CD14-positive monocyte (primary cell): ENCODE measurements around the gene DRAM2. TPM values are rescaled to one million over a fixed set of nuclear protein-coding genes. Genes with fewer than 3 reads are reported as not detected.
"Not testable (repeated sequence)": the region's sequence is repeated elsewhere in the genome, so short reads cannot be mapped to it uniquely, and the experiment has no call there.

Experiments
- DNase-seq, 3 donors: peaks; one replicate each; pipeline ENCODE4 v3.0.0-alpha.2; 2011 to 2022
- H2AFZ ChIP-seq: 2 replicates; pipeline ENCODE4 v1.6.0; 2012; ENCODE audit warnings: mild to moderate bottlenecking, low read depth, low read length, inconsistent platforms; ENCODE audit not compliant: insufficient read depth, poor library complexity, severe bottlenecking
- H3K27ac ChIP-seq, 2 donors: 1 replicate in 1 of 2; 2 replicates in 1 of 2; pipeline ENCODE4 v1.5.1; 2012 to 2013; ENCODE audit warnings: low read length in 2 of 2, control low read depth in 1 of 2, inconsistent platforms in 1 of 2, low read depth in 1 of 2, mild to moderate bottlenecking in 1 of 2
- H3K27me3 ChIP-seq, 2 donors: one replicate each; pipeline versions ENCODE4 v1.6.0 to v1.6.1; 2011 to 2013; ENCODE audit warnings: low read length in 2 of 2; ENCODE audit not compliant: control insufficient read depth in 2 of 2, insufficient read depth in 2 of 2
- H3K36me3 ChIP-seq, 2 donors: replicated peaks in 1 of 2; 1 replicate in 1 of 2; 2 replicates in 1 of 2; pipeline versions ENCODE4 v1.5.1 to v1.6.1; 2012 to 2013; ENCODE audit warnings: low read length in 2 of 2, control low read depth in 1 of 2, inconsistent platforms in 1 of 2, mild to moderate bottlenecking in 1 of 2; ENCODE audit not compliant: insufficient read depth in 2 of 2, control insufficient read depth in 1 of 2
- H3K4me1 ChIP-seq, 2 donors: 1 replicate in 1 of 2; 2 replicates in 1 of 2; pipeline versions ENCODE4 v1.5.1 to v1.6.1; 2012 to 2013; ENCODE audit warnings: low read length in 2 of 2, control low read depth in 1 of 2, inconsistent platforms in 1 of 2, mild to moderate bottlenecking in 1 of 2, moderate library complexity in 1 of 2; ENCODE audit not compliant: insufficient read depth in 2 of 2, control insufficient read depth in 1 of 2
- H3K4me2 ChIP-seq: replicated peaks from 2 replicates; pipeline ENCODE3; 2012; ENCODE audit warnings: low read length, moderate library complexity, mild to moderate bottlenecking; ENCODE audit not compliant: poor library complexity, severe bottlenecking; ENCODE audit errors: extremely low read depth
- H3K4me3 ChIP-seq, 3 experiments: fragments of 200-600 bp in 1 of 3; sonication (generic) in 1 of 3; replicated peaks in 1 of 3; 1 replicate in 2 of 3; 2 replicates in 1 of 3; pipeline ENCODE4 v1.5.1; 2011 to 2013; ENCODE audit warnings: low read length in 3 of 3, mild to moderate bottlenecking in 3 of 3, control low read depth in 2 of 3, low read depth in 2 of 3, inconsistent platforms in 1 of 3, moderate library complexity in 1 of 3
- H3K79me2 ChIP-seq: 2 replicates; pipeline ENCODE4 v1.6.0; 2012; ENCODE audit warnings: mild to moderate bottlenecking, control low read depth, inconsistent platforms, low read length, moderate library complexity; ENCODE audit not compliant: insufficient read depth
- H3K9ac ChIP-seq: 2 replicates; pipeline ENCODE4 v1.6.0; 2017; ENCODE audit warnings: low read length, mild to moderate bottlenecking; ENCODE audit not compliant: insufficient read depth, poor library complexity, severe bottlenecking
- H3K9me3 ChIP-seq, 2 donors: replicated peaks in 1 of 2; 1 replicate in 1 of 2; 2 replicates in 1 of 2; pipeline versions ENCODE4 v1.5.1 to v1.6.1; 2012 to 2013; ENCODE audit warnings: low read length in 2 of 2, control low read depth in 1 of 2; ENCODE audit not compliant: control insufficient read depth in 1 of 2, insufficient read depth in 1 of 2
- H4K20me1 ChIP-seq: 2 replicates; pipeline ENCODE4 v1.6.0; 2012; ENCODE audit warnings: mild to moderate bottlenecking, low read length, control low read depth, moderate library complexity; ENCODE audit not compliant: insufficient read depth
- H3K27ac Mint-ChIP-seq, 7 donors: one replicate each; pipeline ENCODE4 v1.8.0; 2020; ENCODE audit warnings: mild to moderate bottlenecking in 7 of 7, mixed read lengths in 7 of 7, moderate library complexity in 6 of 7, inconsistent platforms in 2 of 7
- H3K27me3 Mint-ChIP-seq, 3 donors: one replicate each; pipeline ENCODE4 v1.8.0; 2021 to 2022; ENCODE audit warnings: low read depth in 3 of 3, mild to moderate bottlenecking in 3 of 3, mixed read lengths in 3 of 3, moderate library complexity in 3 of 3, inconsistent platforms in 1 of 3
- H3K36me3 Mint-ChIP-seq, 2 donors: one replicate each; pipeline ENCODE4 v1.8.0; 2020; ENCODE audit warnings: mixed read lengths in 2 of 2, inconsistent platforms in 1 of 2, mild to moderate bottlenecking in 1 of 2
- H3K4me1 Mint-ChIP-seq: one replicate; pipeline ENCODE4 v1.8.0; 2020; ENCODE audit warnings: mild to moderate bottlenecking, mixed read lengths
- H3K4me3 Mint-ChIP-seq, 2 donors: one replicate each; pipeline ENCODE4 v1.8.0; 2020; ENCODE audit warnings: mild to moderate bottlenecking in 2 of 2, mixed read lengths in 2 of 2, moderate library complexity in 1 of 2
- H3K9me3 Mint-ChIP-seq, 7 donors: one replicate each; pipeline ENCODE4 v1.8.0; 2020 to 2022; ENCODE audit warnings: mixed read lengths in 7 of 7, mild to moderate bottlenecking in 6 of 7, moderate library complexity in 6 of 7, inconsistent platforms in 2 of 7
- CTCF ChIP-seq: fragments of 200-600 bp; IDR thresholded peaks from one replicate; pipeline ENCODE4 v1.8.0; 2022; ENCODE audit warnings: antibody characterized with exemption, mild to moderate bottlenecking
- WGBS: methylation state at CpG from one replicate; pipeline ENCODE4 v1.1.5; 2013; ENCODE audit warnings: missing lambda C conversion rate; ENCODE audit not compliant: insufficient coverage; 5-methylcytosine and 5-hydroxymethylcytosine counted together
- intact Hi-C, 2 donors: fragments of 100-400 bp; cut with micrococcal nuclease; formaldehyde crosslinking; loops; one replicate each; pipeline versions ENCODE4 v1.15.0 to v1.15.1; 2023
- polyA plus RNA-seq, 3 donors: library from polyadenylated mRNA; depleted of rRNA in 1 of 3; unstranded in 2 of 3; stranded (reverse) in 1 of 3; fragments of 300-500 nt in 2 of 3; fragments of >200 nt in 1 of 3; fragmentation: Illumina TruSeq in 2 of 3; gene quantifications; 1 replicate in 2 of 3; 2 replicates in 1 of 3; pipeline ENCODE4 v1.2.3, GENCODE V29; 2012 to 2021

Gene DRAM2
- polyA plus RNA-seq, 3 donors, result 85.9 to 204 (median 190) TPM

DNA sequence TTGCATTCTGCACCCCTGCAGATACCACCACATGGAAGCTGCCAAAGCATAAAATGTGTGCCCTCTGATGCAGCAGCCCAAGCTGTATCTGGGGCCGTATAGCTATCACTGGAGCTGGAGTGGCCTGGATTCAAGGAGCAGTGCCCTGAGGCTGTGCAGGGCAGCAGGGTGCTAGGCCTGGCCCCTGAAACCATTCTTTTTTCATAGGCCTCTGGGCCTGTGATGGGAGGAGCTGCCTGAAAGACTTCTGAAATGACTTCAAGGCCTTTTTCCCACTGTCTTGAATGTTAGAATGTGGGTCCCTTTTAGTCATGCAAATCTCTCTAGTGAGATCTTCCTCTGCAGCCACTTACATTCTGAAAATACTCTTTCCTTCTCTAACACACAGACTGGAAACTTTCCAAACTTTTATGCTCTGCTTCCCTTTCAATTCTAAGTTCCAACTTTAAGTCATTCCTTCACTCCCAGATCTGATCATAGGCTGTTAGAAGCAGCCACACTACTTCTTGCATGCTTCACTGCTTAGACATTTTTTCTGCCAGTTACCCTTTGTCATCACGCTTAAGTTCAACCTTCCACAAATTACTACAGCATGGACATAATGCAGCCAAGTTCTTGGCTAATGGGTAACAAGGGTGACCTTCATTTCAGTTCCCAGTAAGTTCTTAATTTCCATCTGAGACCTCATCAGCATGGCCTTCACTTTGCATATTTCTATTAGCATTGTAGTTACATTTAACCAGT, 42.4 kb downstream of the DRAM2 start:
- TF ChIP-seq CTCF, result no peak
- Mint-ChIP-seq H3K27ac (no peak overlapping the region), H3K9me3 (peaks cover 27 to 48% (median 44%) of the 10 kb centered on the region in 7 donors), H3K4me3 (no peak overlapping the region), H3K27me3 (peaks cover 2 to 4% (median 3%) of the 10 kb centered on the region in 3 donors), H3K36me3 (no peaks in the 10 kb centered on the region), H3K4me1 (peaks cover 2% of the 10 kb centered on the region)
- DNase-seq, result no peak
- WGBS, result 95% methylated on average over 1 of the region's 2 CpGs
- H3K4me2 ChIP-seq, result no peak overlapping the region
- H4K20me1 ChIP-seq, result no peaks in the 10 kb centered on the region
- no peak overlapping the region for H2AFZ ChIP-seq
- no peaks in the 10 kb centered on the region for H3K27me3 ChIP-seq
- H3K36me3 ChIP-seq, result no peaks in the 10 kb centered on the region
- H3K79me2 ChIP-seq, result no peaks in the 10 kb centered on the region
- no peak overlapping the region for H3K27ac ChIP-seq
- H3K4me3 ChIP-seq, result no peak overlapping the region
- H3K9ac ChIP-seq, result no peak overlapping the region
- peaks cover 0 to 17% of the 10 kb centered on the region in 2 donors for H3K9me3 ChIP-seq
- intact Hi-C loops, result no loop called here
- no peaks in the 10 kb centered on the region for H3K4me1 ChIP-seq

DNA sequence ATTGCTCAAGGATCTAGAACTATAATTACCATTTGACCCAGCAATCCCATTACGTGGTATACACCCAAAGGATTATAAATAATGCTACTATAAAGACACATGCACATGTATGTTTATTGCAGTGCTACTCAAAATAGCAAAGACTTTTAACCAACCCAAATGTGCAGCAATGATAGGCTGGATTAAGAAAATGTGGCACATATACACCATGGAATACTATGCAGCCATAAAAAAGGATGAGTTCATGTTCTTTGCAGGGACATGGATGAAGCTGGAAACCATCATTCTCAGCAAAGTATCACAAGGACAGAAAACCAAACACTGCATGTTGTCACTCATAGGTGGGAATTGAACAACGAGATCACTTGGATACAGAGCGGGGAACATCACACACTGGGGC, 44.5 kb downstream of the DRAM2 start:
- H3K4me1 ChIP-seq, intact Hi-C loops, H3K27me3 ChIP-seq, H2AFZ ChIP-seq, H3K27ac Mint-ChIP-seq, H4K20me1 ChIP-seq, H3K36me3 ChIP-seq, H3K9me3 ChIP-seq, H3K4me3 Mint-ChIP-seq, H3K4me1 Mint-ChIP-seq, H3K27ac ChIP-seq, H3K4me2 ChIP-seq, H3K36me3 Mint-ChIP-seq, H3K79me2 ChIP-seq, H3K9ac ChIP-seq, DNase-seq, H3K27me3 Mint-ChIP-seq, H3K4me3 ChIP-seq: not testable (repeated sequence)
- no CpG with 5 or more reads among the region's 3 CpGs for WGBS
- H3K9me3 Mint-ChIP-seq, result peaks cover 16 to 38% (median 34%) of the 10 kb centered on the region in 7 donors
